HL-60 (cell line): ENCODE data around the gene SIAE.

Experiments
- CTCF ChIP-seq: IDR thresholded peaks from one replicate; pipeline ENCODE4 v1.5.1; 2011; ENCODE audit warnings: low read length, control low read depth, inconsistent platforms; ENCODE audit not compliant: insufficient read depth
- REST ChIP-seq: IDR thresholded peaks from 2 replicates; pipeline ENCODE4 v1.6.1; 2012; ENCODE audit warnings: low read depth; ENCODE audit not compliant: insufficient replicate concordance

- TF ChIP-seq CTCF = no peak
- TF ChIP-seq REST = no peak
Measured at GRCh38 chr11:124657904-124658303, 15.6 kb downstream of the SIAE start.
